ENCODE measurements around the gene MAGEA11.
"Not testable (repeated sequence)": the region's sequence is repeated elsewhere in the genome, so short reads cannot be mapped to it uniquely, and the experiment has no call there.

The MAGEA11 gene, protein sequence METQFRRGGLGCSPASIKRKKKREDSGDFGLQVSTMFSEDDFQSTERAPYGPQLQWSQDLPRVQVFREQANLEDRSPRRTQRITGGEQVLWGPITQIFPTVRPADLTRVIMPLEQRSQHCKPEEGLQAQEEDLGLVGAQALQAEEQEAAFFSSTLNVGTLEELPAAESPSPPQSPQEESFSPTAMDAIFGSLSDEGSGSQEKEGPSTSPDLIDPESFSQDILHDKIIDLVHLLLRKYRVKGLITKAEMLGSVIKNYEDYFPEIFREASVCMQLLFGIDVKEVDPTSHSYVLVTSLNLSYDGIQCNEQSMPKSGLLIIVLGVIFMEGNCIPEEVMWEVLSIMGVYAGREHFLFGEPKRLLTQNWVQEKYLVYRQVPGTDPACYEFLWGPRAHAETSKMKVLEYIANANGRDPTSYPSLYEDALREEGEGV

GRCh38 chrX:149711545-149712236 is at the start of gene MAGEA11:
TSS of gene MAGEA11 (plus strand) at chrX:149712060. CDS start at chrX:149713160, 1,100 bp downstream.
- no peak for DNase-seq

DNA sequence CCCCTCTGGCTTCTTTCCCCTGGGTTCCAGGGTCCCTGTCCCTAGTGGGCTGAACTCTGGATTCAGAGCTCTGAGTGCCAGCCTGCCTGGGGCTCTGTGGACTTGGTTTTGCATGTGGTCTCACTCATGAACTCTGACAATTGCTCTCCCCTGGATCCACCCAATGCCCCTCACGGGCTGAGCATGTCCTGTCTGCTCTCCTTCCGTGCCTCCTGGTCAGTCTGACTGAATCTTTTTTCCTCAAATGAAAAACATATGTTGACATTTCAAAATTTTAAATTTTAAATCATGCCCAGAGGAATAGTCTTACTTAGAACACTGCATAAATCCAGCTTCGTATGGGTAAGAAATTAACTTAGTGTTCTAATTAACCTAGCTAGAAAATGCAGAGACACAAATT is 36.8 kb upstream of the MAGEA11 start:
- DNase-seq = not testable (repeated sequence)

DNA sequence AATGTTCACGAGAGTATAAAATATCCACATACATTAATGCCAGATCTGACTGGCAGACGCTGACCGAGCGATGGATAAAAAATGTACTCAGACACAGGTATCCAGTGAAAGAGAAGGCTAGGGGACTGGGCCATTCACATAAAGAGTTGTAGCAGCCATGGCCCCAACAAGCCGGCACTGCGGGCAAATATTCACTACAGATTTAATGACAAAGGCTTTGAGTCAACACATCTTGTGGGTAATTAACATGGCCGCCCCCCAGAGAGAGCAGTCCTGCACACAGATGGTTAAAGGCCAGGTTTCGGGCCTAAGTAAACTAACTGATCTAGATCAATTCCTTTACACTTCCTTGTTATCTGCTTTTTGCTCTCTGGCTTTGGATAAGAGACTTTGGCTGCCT is 36.3 kb upstream of the MAGEA11 start:
- not testable (repeated sequence) for DNase-seq

DNA sequence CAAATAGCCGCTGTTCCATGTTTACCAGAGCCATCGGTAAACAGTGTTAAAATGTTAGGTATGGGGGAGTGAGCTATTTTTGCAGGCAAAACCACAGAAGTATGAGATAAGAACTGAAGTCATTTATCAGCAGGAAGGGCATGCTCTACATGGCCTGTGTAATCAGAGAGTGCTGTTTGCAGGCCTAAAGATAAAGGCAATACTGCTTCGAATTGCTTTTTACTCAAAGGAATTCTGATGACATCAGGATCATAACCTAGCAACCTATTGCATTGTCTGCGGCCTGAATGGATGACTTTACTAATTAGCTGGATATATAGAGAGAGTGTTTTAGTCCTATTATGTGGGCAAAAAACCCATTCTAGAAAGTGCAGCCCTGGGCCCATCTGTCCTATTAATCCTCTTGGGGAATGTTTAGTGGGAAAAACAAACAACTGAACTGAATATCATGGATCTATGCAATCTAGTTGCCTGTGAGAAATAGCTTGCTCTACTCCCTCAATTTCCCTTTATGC is 32.6 kb upstream of the MAGEA11 start:
- DNase-seq = not testable (repeated sequence)

GRCh38 chrX:149681182-149681581 is 30.7 kb upstream of the MAGEA11 start:
- no peak for DNase-seq

DNA sequence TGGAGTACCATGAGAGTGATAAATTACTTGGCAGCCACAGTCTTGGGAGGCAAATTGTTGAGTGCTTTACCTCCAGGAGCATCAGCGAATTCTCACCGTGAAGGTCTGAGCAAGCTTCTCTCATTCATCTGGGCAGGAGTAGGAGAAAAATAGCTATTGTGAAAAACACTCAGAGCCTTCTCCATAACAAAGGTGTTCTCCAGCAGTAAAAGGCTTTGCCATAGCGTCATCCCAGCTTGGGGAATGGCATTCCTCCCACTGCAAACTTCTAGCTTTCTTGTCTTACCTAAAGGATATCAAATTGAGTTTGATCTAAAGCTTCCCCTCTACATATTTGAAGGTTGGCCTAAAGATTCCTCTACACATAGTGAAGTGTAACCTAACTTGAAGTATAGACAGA is 29.8 kb upstream of the MAGEA11 start:
- DNase-seq = no peak

GRCh38 chrX:149682956-149683947 is 28.6 kb upstream of the MAGEA11 start:
- DNase-seq = no peak

DNA sequence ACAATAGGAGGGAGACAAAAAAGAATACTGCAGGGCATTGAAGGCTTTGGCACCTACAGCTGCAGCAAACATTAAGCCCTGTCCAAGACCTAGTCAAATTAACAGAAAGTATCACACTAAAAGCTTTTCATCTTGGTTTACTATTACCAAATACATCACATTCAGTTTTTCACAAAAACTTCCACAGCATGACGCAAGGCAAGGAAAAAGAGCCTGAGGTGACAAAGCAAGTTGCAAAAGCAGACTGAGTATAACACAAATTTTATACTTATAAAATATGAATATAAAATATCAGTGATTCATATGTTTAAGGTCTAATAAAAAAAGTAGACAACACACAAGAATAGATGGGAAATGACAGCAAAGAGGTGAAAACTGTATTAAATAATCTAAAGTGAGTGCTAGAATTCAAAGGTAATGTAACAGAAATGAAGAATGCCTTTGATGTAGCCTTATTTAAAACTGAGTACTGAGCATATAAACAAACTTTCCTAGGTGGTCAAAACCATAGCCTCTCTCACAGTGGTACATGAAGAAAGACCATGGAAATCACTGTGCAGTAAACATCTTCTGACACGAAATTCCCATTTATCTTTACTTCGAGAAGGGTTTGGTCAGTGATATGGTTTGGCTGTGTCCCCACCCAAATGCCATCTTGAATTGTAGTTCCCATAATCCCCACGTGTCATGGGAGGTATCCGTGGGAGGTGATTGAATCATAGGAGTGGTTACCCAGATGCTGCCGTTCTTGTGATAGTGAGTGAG is 27.7 kb upstream of the MAGEA11 start:
- no peak for DNase-seq

- DNase-seq = no peak
Measured at GRCh38 chrX:149687991-149688390, 23.9 kb upstream of the MAGEA11 start.

DNA sequence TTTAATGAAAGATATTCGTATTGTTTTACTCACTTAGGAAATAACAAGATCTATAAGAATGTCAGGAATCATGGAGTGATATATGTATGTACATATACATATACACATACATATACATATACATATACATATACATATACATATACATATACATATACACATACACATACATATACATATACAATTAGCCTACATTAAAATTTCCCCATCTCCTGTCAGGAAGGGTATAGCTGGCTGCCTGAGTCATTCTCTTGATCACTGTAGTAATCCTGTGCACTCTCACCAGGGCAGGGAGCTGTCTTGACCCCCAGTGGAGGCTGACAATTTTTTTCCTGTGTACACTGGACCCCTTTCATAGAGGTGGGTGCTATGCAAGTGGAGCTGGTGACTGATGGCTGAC is 23.3 kb upstream of the MAGEA11 start:
- DNase-seq = no peak

DNA sequence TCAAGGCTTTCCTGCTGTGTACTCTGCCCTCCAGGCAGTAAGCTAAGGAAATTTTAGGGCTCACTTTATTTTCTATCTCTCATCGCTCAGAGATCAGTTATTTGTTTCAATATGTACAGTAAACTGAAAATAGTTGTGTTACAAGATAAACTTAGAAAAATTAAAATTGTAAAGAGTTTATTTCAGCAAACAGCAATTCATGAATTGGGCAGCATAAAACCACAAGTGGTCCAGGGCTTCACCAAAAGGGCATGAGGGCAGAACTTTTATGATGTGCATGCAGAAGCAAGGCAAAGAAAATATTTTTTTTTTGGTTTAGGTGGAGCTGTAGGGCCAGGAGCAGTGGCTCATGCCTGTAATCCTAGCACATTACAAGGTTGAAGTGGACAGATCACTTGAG is 20.1 kb upstream of the MAGEA11 start:
- no peak for DNase-seq

- DNase-seq = not testable (repeated sequence)
Measured at GRCh38 chrX:149692686-149693272, 19.1 kb upstream of the MAGEA11 start.

- DNase-seq = no peak
Measured at GRCh38 chrX:149699761-149700160, 12.1 kb upstream of the MAGEA11 start.

DNA sequence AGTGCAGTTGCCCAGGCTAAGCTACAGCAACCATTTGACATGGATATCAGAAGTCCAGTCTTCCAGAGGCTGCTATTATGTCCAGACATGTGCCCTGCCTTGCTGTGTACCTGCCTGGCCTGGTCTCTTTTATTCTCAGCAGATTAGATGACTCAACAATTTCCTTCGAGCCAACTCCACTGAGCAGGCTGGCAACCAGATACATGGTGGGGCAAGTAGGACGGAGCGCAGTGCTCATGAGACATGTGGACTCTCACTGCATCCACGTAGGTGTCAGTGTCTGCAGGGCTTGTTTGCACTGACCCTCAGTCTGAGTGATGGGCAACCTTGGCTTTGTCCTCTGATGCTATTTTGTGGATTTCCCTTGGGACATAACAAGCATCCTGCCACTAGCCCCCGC is 7.2 kb upstream of the MAGEA11 start:
- no peak for DNase-seq

GRCh38 chrX:149707147-149707901 is 4.5 kb upstream of the MAGEA11 start:
- no peak for DNase-seq

- no peak for DNase-seq
Measured at GRCh38 chrX:149712831-149713230, 971 bp downstream of the MAGEA11 start.

- no peak for DNase-seq
Measured at GRCh38 chrX:149713279-149714050, 1.6 kb downstream of the MAGEA11 start.

DNA sequence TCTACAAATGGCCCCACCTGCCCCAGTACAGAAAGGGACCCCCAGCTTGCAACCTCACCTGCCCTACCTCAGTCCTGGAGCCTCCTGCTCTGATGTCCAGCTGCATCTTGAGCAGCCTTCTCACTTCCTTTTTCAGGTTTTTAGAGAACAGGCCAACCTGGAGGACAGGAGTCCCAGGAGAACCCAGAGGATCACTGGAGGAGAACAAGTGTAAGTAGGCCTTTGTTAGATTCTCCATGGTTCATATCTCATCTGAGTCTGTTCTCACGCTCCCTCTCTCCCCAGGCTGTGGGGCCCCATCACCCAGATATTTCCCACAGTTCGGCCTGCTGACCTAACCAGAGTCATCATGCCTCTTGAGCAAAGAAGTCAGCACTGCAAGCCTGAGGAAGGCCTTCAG is 3.6 kb downstream of the MAGEA11 start:
- no peak for DNase-seq

DNA sequence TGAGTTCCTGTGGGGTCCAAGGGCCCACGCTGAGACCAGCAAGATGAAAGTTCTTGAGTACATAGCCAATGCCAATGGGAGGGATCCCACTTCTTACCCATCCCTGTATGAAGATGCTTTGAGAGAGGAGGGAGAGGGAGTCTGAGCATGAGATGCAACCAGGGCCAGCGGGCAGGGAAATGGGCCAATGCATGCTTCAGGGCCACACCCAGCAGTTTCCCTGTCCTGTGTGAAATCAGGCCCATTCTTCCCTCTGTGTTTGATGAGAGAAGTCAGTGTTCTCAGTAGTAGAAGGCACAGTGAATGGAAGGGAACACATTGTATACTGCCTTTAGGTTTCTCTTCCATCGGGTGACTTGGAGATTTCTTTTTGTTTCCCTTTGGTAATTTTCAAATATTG is 4.8 kb downstream of the MAGEA11 start:
- DNase-seq = no peak

DNA sequence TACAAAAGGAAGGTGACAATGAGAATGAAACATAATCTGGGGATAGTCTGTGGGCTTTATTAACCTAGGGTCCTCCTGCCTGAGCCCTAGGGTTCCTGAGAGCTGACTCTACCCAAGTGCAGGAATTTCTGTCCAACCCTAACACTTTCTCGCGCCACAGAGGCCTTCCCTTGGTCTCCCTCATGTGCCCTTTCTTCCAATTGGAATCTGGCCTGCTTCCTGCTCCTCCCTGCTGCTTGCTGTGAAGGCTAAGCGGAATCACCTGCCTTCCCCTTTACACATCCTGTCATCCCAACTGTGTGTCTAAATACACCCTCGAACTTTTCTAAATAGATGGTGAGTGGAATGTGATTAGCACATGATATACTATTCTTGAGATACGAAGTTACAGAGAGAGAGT is 5.9 kb downstream of the MAGEA11 start:
- DNase-seq = no peak
